Measurements from ENCODE around the gene OR6M1. TPM values are rescaled to one million over a fixed set of nuclear protein-coding genes. Genes with fewer than 3 reads are reported as not detected.

Gene OR6M1
- polyA plus RNA-seq, 1 experiment = not detected

DNA sequence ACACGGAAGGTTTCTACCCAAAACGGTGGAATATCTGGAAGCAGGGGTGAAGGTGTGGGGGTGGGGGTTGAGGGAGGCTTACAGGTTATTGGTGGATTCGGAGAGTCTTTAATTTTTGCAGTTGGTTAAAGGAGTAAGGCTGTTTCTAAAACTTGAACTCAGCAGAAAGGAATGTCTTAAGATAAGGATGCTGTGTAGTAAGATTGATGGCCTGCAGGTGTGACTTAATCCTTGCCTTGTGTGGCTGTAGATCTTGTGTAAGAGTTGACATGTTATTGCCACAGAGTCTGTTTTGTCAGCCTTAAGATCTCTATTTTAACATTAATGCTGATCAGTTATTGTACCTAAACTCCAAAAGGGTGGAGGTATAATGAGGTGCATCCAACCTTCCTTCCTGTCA is 16.4 kb upstream of the OR6M1 start:
- POLR2A ChIA-PET = no interaction called here
- TF ChIP-seq, protein P1, sequence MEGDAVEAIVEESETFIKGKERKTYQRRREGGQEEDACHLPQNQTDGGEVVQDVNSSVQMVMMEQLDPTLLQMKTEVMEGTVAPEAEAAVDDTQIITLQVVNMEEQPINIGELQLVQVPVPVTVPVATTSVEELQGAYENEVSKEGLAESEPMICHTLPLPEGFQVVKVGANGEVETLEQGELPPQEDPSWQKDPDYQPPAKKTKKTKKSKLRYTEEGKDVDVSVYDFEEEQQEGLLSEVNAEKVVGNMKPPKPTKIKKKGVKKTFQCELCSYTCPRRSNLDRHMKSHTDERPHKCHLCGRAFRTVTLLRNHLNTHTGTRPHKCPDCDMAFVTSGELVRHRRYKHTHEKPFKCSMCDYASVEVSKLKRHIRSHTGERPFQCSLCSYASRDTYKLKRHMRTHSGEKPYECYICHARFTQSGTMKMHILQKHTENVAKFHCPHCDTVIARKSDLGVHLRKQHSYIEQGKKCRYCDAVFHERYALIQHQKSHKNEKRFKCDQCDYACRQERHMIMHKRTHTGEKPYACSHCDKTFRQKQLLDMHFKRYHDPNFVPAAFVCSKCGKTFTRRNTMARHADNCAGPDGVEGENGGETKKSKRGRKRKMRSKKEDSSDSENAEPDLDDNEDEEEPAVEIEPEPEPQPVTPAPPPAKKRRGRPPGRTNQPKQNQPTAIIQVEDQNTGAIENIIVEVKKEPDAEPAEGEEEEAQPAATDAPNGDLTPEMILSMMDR (IDR thresholded peaks at IDR 0.05; ENCODE audit: insufficient read depth, low read depth, low read length) = no peak
- CTCF ChIA-PET = no interaction called here
- no peak for DNase-seq (ENCODE audit: low read depth)
- Histone ChIP-seq H3K36me3 (ENCODE audit: control insufficient read depth, insufficient read depth, low read length) (no peaks in the 10 kb centered on the region), H3K27me3 (ENCODE audit: control insufficient read depth, insufficient read depth, low read length) (no peaks in the 10 kb centered on the region), H3K4me3 (ENCODE audit: low read depth, low read length) (no peak overlapping the region)

DNA sequence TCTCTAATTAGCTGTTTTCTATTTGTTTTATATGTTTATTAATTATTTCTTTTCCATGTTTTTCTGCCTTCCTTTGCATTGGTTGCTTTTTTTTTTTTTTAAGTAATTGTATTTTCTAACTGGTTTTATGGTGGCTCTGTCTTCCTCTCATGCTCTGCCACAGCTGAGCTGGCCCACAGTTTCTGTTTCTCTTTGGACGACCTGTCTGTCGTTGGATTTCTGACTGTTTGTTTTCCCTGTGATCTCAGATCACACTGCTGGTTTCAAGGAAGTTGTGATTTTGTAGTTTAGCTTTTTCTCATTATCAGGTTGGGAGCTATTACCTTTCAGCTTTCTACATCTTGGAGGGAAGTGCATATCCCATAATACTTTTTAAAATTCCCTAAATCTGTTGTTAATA is 15.9 kb upstream of the OR6M1 start:
- DNase-seq (ENCODE audit: low read depth) = no peak
- CTCF ChIA-PET = no interaction called here
- no peak overlapping the region for H3K4me3 ChIP-seq (ENCODE audit: low read depth, low read length)
- POLR2A ChIA-PET = no interaction called here
- no peaks in the 10 kb centered on the region for H3K36me3 ChIP-seq (ENCODE audit: control insufficient read depth, insufficient read depth, low read length)
- TF ChIP-seq, protein P1 (IDR thresholded peaks at IDR 0.05; ENCODE audit: insufficient read depth, low read depth, low read length) = no peak
- H3K27me3 ChIP-seq (ENCODE audit: control insufficient read depth, insufficient read depth, low read length) = no peaks in the 10 kb centered on the region

DNA sequence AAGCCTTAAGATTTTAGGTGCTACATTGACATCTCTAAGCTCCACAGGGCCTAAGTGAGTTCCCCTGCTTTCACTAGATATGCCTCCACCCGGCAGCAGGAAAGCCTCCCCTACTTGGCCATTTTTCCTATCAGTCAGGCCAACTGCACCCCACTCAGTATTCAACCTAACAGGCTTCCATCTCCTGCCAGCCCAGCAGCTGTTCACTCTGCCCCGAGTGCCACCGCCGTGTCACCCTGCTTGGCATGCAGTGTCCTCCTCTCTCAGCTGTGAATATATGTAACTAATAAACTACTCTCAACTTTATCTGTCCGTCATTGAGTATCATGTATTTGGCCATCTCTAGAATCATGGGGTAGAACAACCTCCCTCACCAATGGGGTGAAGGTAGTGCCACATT is 9.0 kb upstream of the OR6M1 start:
- Histone ChIP-seq H3K27me3 (ENCODE audit: control insufficient read depth, insufficient read depth, low read length) (no peaks in the 10 kb centered on the region), H3K36me3 (ENCODE audit: control insufficient read depth, insufficient read depth, low read length) (no peaks in the 10 kb centered on the region), H3K4me3 (ENCODE audit: low read depth, low read length) (no peak overlapping the region)
- ChIA-PET POLR2A (no interaction called here), CTCF (no interaction called here)
- TF ChIP-seq, protein P1 (IDR thresholded peaks at IDR 0.05; ENCODE audit: insufficient read depth, low read depth, low read length) = no peak
- no peak for DNase-seq (ENCODE audit: low read depth)

DNA sequence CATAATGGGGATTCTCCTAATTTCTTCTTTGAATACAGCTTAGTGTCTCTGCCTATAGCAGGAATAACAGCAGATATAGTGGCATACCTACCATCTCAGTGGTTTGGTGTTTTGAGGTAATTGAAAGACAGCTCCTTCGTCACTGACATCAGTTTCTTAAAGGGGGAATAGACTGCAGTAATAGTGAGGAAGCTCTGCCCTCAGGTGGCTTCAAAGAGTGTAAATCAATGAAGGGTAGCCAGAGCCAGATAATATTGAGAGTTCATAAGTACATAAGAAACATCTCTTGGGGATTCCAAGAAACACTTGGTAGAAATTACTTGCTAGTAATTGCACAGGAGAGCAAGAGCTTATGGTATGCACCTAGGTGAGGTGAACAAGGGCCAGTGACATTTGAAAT is 4.4 kb downstream of the OR6M1 start:
- ChIA-PET POLR2A (no interaction called here), CTCF (no interaction called here)

DNA sequence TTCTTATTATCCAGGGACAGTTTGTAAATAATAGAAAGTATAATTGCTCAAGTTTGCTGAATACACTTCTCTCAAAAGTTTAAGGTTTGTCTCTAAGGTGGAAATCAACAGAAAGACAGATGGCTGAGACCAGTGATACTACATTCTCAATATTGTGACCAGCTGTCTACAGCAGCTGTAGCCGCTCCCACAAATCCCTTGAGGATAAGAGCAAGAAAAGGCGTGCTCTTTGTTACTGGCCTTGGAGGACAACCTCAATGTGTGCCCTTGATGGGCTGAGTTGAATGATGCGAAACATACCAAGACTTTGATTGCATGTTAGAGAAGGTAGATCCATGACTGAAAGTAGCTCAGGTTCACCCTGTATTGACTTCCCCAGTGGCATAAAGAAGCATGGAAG is 6.1 kb downstream of the OR6M1 start:
- DNase-seq (ENCODE audit: low read depth) = no peak
- ChIA-PET CTCF (no interaction called here), POLR2A (no interaction called here)
- TF ChIP-seq, protein P1 (IDR thresholded peaks at IDR 0.05; ENCODE audit: insufficient read depth, low read depth, low read length) = no peak
- H3K4me3 ChIP-seq (ENCODE audit: low read depth, low read length) = no peak overlapping the region
- H3K27me3 ChIP-seq (ENCODE audit: control insufficient read depth, insufficient read depth, low read length) = no peaks in the 10 kb centered on the region
- H3K36me3 ChIP-seq (ENCODE audit: control insufficient read depth, insufficient read depth, low read length) = no peaks in the 10 kb centered on the region

More for the DNA sequence above, 4.4 kb downstream of the OR6M1 start:
- TF ChIP-seq, protein P1 (IDR thresholded peaks at IDR 0.05; ENCODE audit: insufficient read depth, low read depth, low read length) = no peak
- Histone ChIP-seq H3K36me3 (ENCODE audit: control insufficient read depth, insufficient read depth, low read length) (no peaks in the 10 kb centered on the region), H3K4me3 (ENCODE audit: low read depth, low read length) (no peak overlapping the region), H3K27me3 (ENCODE audit: control insufficient read depth, insufficient read depth, low read length) (no peaks in the 10 kb centered on the region)
- DNase-seq (ENCODE audit: low read depth) = no peak
